Keratinocyte (primary cell): ENCODE data around the gene NFYA. TPM values are rescaled to one million over a fixed set of nuclear protein-coding genes. Genes with fewer than 3 reads are reported as not detected.

ENCODE experiments used
- DNase-seq: peaks from one replicate; pipeline ENCODE4 v3.0.0-alpha.2; 2011; ENCODE audit warnings: low read depth, missing footprints, low spot score
- FAIRE-seq: peaks from 2 replicates; lab custom pipeline; 2011; peaks lifted over from hg19 to GRCh38; lab: Jason Lieb, UNC
- H2AFZ ChIP-seq: 2 replicates; pipeline ENCODE4 v1.6.0; 2012; ENCODE audit warnings: low read length, control low read depth, inconsistent platforms; ENCODE audit not compliant: control insufficient read depth
- H3K27ac ChIP-seq: 2 replicates; pipeline ENCODE4 v1.5.1; 2011; ENCODE audit warnings: low read length; ENCODE audit not compliant: control insufficient read depth, insufficient read depth
- H3K27me3 ChIP-seq: 3 replicates; pipeline ENCODE4 v1.6.0; 2011; ENCODE audit warnings: low read length; ENCODE audit not compliant: control insufficient read depth, insufficient read depth; ENCODE audit errors: extremely low read depth
- H3K36me3 ChIP-seq, 2 experiments: 2 replicates in 1 of 2; 3 replicates in 1 of 2; pipeline ENCODE4 v1.5.1; 2011; ENCODE audit warnings: low read length in 2 of 2, mild to moderate bottlenecking in 1 of 2; ENCODE audit not compliant: control insufficient read depth in 2 of 2, insufficient read depth in 2 of 2; ENCODE audit errors: extremely low read depth in 1 of 2
- H3K4me1 ChIP-seq: 3 replicates; pipeline ENCODE4 v1.5.1; 2011; ENCODE audit warnings: low read length; ENCODE audit not compliant: control insufficient read depth, insufficient read depth; ENCODE audit errors: extremely low read depth
- H3K4me2 ChIP-seq: 3 replicates; pipeline ENCODE4 v1.6.0; 2011; ENCODE audit warnings: low read depth, low read length; ENCODE audit not compliant: control insufficient read depth, insufficient read depth; ENCODE audit errors: extremely low read depth
- H3K4me3 ChIP-seq, 3 experiments: fragments of 200-600 bp in 1 of 3; sonication (generic) in 1 of 3; 2 replicates in 2 of 3; 3 replicates in 1 of 3; pipeline ENCODE4 v1.5.1; 2011 to 2016; ENCODE audit warnings: low read length in 3 of 3, mild to moderate bottlenecking in 3 of 3, control low read depth in 2 of 3, inconsistent platforms in 1 of 3, low read depth in 1 of 3, mixed read lengths in 1 of 3, mixed run types in 1 of 3, moderate library complexity in 1 of 3; ENCODE audit not compliant: control insufficient read depth in 2 of 3, insufficient read depth in 2 of 3; ENCODE audit errors: extremely low read depth in 1 of 3
- H3K79me2 ChIP-seq: 2 replicates; pipeline ENCODE4 v1.6.0; 2012; ENCODE audit warnings: low read length; ENCODE audit not compliant: control insufficient read depth, insufficient read depth
- H3K9ac ChIP-seq: 3 replicates; pipeline ENCODE4 v1.6.0; 2011; ENCODE audit warnings: low read length; ENCODE audit not compliant: control insufficient read depth, insufficient read depth; ENCODE audit errors: extremely low read depth
- H3K9me1 ChIP-seq: 3 replicates; pipeline ENCODE4 v1.6.0; 2011; ENCODE audit warnings: low read length; ENCODE audit not compliant: control insufficient read depth, insufficient read depth; ENCODE audit errors: extremely low read depth
- H3K9me3 ChIP-seq: 2 replicates; pipeline ENCODE4 v1.5.1; 2012; ENCODE audit warnings: low read depth, low read length; ENCODE audit not compliant: control insufficient read depth
- H4K20me1 ChIP-seq: 3 replicates; pipeline ENCODE4 v1.6.0; 2011; ENCODE audit warnings: low read length; ENCODE audit not compliant: control insufficient read depth, insufficient read depth; ENCODE audit errors: extremely low read depth
- EZH2 ChIP-seq: IDR thresholded peaks from one replicate; pipeline ENCODE4 v1.6.1; 2012; ENCODE audit warnings: inconsistent platforms, mild to moderate bottlenecking, low read length, moderate library complexity
- dilution Hi-C: fragments of 300-500 bp; cut with MboI; formaldehyde crosslinking; loops from one replicate; pipeline ENCODE4 v1.7.0; 2020; ENCODE audit warnings: low sequenced_read_pairs; ENCODE audit not compliant: extremely low pct_ligation_motif_present
- polyA plus RNA-seq, 5 experiments: library from polyadenylated mRNA; depleted of rRNA in 3 of 5; stranded (reverse) in 3 of 5; stranded (forward) in 1 of 5; unstranded in 1 of 5; fragments of >200 nt; gene quantifications; 1 replicate in 1 of 5; 2 replicates in 3 of 5; 3 replicates in 1 of 5; pipeline versions ENCODE4 v1.2.1 to v1.2.3, GENCODE V29; 2011 to 2012; ENCODE audit warnings: missing spikeins in 2 of 5, low read depth in 1 of 5, low replicate concordance in 1 of 5
- TF ChIP-seq, protein P1 (sequence below), 3 experiments: IDR thresholded peaks in 1 of 3; conservative IDR thresholded peaks in 1 of 3; optimal IDR thresholded peaks in 1 of 3; 2 replicates in 2 of 3; 3 replicates in 1 of 3; pipeline versions ENCODE3 to v1.5.1; 2011; ENCODE audit warnings: low read length in 3 of 3, mild to moderate bottlenecking in 3 of 3, moderate library complexity in 2 of 3, control low read depth in 1 of 3, inconsistent platforms in 1 of 3; ENCODE audit not compliant: insufficient read depth in 2 of 3; ENCODE audit errors: extremely low read depth in 1 of 3

NFYA gene
- polyA plus RNA-seq, 1 donor (not counting 4 experiments of a cell fraction or from before 2014, with no cell fraction given): 17.1 TPM

DNA sequence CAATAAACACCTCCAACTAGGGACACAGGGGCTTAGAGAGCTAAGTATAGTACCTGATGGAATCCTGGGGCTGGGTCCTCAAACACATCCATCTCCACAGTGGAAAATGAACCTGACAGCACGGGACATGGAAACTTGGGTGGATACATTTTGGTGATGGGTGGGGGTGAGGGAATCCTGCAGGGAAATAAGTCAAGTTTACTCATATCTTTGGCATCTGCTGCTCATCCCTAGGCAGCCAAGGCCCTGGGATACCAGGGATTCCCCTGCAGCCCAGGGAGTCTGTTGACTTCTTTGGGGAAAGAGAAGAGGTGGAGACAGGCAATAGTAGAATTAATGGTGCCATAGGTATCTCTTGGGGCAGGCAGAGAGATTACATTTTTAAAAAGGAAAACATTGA, 13.2 kb upstream of the NFYA start:
- no peaks in the 10 kb centered on the region for H3K27me3 ChIP-seq
- H3K4me3 ChIP-seq: no peak overlapping the region
- no peak overlapping the region for H2AFZ ChIP-seq
- dilution Hi-C loops: no loop called here
- TF ChIP-seq, protein P1, sequence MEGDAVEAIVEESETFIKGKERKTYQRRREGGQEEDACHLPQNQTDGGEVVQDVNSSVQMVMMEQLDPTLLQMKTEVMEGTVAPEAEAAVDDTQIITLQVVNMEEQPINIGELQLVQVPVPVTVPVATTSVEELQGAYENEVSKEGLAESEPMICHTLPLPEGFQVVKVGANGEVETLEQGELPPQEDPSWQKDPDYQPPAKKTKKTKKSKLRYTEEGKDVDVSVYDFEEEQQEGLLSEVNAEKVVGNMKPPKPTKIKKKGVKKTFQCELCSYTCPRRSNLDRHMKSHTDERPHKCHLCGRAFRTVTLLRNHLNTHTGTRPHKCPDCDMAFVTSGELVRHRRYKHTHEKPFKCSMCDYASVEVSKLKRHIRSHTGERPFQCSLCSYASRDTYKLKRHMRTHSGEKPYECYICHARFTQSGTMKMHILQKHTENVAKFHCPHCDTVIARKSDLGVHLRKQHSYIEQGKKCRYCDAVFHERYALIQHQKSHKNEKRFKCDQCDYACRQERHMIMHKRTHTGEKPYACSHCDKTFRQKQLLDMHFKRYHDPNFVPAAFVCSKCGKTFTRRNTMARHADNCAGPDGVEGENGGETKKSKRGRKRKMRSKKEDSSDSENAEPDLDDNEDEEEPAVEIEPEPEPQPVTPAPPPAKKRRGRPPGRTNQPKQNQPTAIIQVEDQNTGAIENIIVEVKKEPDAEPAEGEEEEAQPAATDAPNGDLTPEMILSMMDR (optimal IDR thresholded peaks at IDR 0.05 in 1 of 3, IDR thresholded peaks at IDR 0.05 in 1 of 3, conservative IDR thresholded peaks at IDR 0.05 in 1 of 3; ENCODE audit: extremely low read depth in 1 of 3, insufficient read depth in 2 of 3, low read length in 3 of 3): no peak
- TF ChIP-seq EZH2: no peak
- peaks cover 2 to 3% of the 10 kb centered on the region in 2 experiments for H3K36me3 ChIP-seq
- no peaks in the 10 kb centered on the region for H3K79me2 ChIP-seq
- no peaks in the 10 kb centered on the region for H4K20me1 ChIP-seq
- DNase-seq (no peak), FAIRE-seq (peak; percentile 5)
- no peaks in the 10 kb centered on the region for H3K9me3 ChIP-seq
- H3K27ac ChIP-seq: no peak overlapping the region
- H3K9ac ChIP-seq: no peak overlapping the region
- H3K9me1 ChIP-seq: no peaks in the 10 kb centered on the region
- peak overlapping the region; percentile 17 for H3K4me2 ChIP-seq
- H3K4me1 ChIP-seq: peaks cover 14% of the 10 kb centered on the region

DNA sequence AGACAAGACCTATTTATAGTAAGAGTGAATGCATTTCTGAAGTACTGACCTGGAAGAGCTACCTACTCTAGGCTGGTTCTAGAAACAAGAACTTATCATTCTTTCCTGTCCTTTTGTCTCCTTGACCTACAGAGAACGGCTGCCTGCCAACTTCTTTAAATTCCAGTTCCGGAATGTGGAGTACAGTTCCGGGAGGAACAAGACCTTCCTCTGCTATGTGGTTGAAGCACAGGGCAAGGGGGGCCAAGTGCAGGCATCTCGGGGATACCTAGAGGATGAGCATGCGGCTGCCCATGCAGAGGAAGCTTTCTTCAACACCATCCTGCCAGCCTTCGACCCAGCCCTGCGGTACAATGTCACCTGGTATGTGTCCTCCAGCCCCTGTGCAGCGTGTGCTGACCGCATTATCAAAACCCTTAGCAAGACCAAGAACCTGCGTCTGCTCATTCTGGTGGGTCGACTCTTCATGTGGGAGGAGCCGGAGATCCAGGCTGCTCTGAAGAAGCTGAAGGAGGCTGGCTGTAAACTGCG, 11.5 kb upstream of the NFYA start:
- Histone ChIP-seq H3K27ac (no peak overlapping the region), H3K4me2 (no peak overlapping the region), H3K27me3 (no peaks in the 10 kb centered on the region), H3K9ac (no peak overlapping the region), H3K79me2 (no peaks in the 10 kb centered on the region), H3K9me1 (no peaks in the 10 kb centered on the region), H3K9me3 (no peaks in the 10 kb centered on the region), H2AFZ (no peak overlapping the region), H3K36me3 (peaks cover 2 to 3% of the 10 kb centered on the region in 2 experiments), H3K4me1 (peaks cover 14% of the 10 kb centered on the region), H4K20me1 (no peaks in the 10 kb centered on the region), H3K4me3 (no peak overlapping the region)
- dilution Hi-C loops: no loop called here
- FAIRE-seq (no peak), DNase-seq (no peak)
- TF ChIP-seq EZH2: no peak
- TF ChIP-seq, protein P1 (optimal IDR thresholded peaks at IDR 0.05 in 1 of 3, IDR thresholded peaks at IDR 0.05 in 1 of 3, conservative IDR thresholded peaks at IDR 0.05 in 1 of 3; ENCODE audit: extremely low read depth in 1 of 3, insufficient read depth in 2 of 3, low read length in 3 of 3): no peak
